Natural killer cell (primary cell): ENCODE data around the gene TANC1. TPM values are rescaled to one million over a fixed set of nuclear protein-coding genes. Genes with fewer than 3 reads are reported as not detected.
A peak's percentile ranks its signal among the peaks of the same experiment; 100 is the strongest.

Source experiments
- ATAC-seq, 3 donors: fragments of 150-1000 bp in 2 of 3; fragments of 200-7000 bp in 1 of 3; cut with Tn5 transposase; 1 replicate in 1 of 3; 2 replicates in 2 of 3; pipeline ENCODE4 v1.10.0; 2021; ENCODE audit warnings: mild to moderate bottlenecking in 2 of 3, moderate library complexity in 2 of 3
- DNase-seq, 2 donors: peaks; one replicate each; pipeline versions ENCODE4 v3.0.0 to v3.0.0-alpha.2; 2013 to 2021; ENCODE audit warnings: mixed read lengths in 1 of 2
- H3K27ac ChIP-seq: one replicate; pipeline ENCODE4 v1.5.1; 2013; ENCODE audit warnings: mild to moderate bottlenecking, low read length
- H3K27me3 ChIP-seq: one replicate; pipeline ENCODE4 v1.6.1; 2013; ENCODE audit warnings: low read length; ENCODE audit not compliant: control insufficient read depth, insufficient read depth
- H3K36me3 ChIP-seq: one replicate; pipeline ENCODE4 v1.6.1; 2013; ENCODE audit warnings: low read length; ENCODE audit not compliant: control insufficient read depth, insufficient read depth
- H3K4me1 ChIP-seq: one replicate; pipeline ENCODE4 v1.6.1; 2013; ENCODE audit warnings: low read length; ENCODE audit not compliant: control insufficient read depth, insufficient read depth
- H3K4me3 ChIP-seq: one replicate; pipeline ENCODE4 v1.5.1; 2013; ENCODE audit warnings: low read length
- H3K9me3 ChIP-seq: one replicate; pipeline ENCODE4 v1.6.1; 2013; ENCODE audit warnings: low read length; ENCODE audit not compliant: control insufficient read depth, insufficient read depth
- H3K27ac Mint-ChIP-seq, 2 donors: one replicate each; pipeline ENCODE4 v1.8.0; 2022; ENCODE audit warnings: mild to moderate bottlenecking in 2 of 2, mixed read lengths in 2 of 2, moderate library complexity in 1 of 2
- H3K27me3 Mint-ChIP-seq, 2 donors: one replicate each; pipeline ENCODE4 v1.8.0; 2022; ENCODE audit warnings: low read depth in 2 of 2, mixed read lengths in 2 of 2
- H3K36me3 Mint-ChIP-seq: one replicate; pipeline ENCODE4 v1.8.0; 2022; ENCODE audit warnings: mixed read lengths
- H3K4me1 Mint-ChIP-seq, 2 donors: one replicate each; pipeline ENCODE4 v1.8.0; 2022; ENCODE audit warnings: mixed read lengths in 2 of 2
- H3K4me3 Mint-ChIP-seq: one replicate; pipeline ENCODE4 v1.8.0; 2022; ENCODE audit warnings: mild to moderate bottlenecking, moderate library complexity, mixed read lengths
- H3K9me3 Mint-ChIP-seq, 2 donors: one replicate each; pipeline ENCODE4 v1.8.0; 2022; ENCODE audit warnings: mixed read lengths in 2 of 2
- CTCF ChIP-seq: fragments of 200-600 bp; IDR thresholded peaks from one replicate; pipeline ENCODE4 v1.8.0; 2022; ENCODE audit warnings: antibody characterized with exemption
- WGBS: methylation state at CpG from one replicate; pipeline ENCODE4 v1.1.7; 2013; ENCODE audit warnings: missing lambda C conversion rate; ENCODE audit not compliant: insufficient coverage; 5-methylcytosine and 5-hydroxymethylcytosine counted together
- intact Hi-C: fragments of 100-400 bp; cut with micrococcal nuclease; formaldehyde crosslinking; loops from one replicate; pipeline ENCODE4 v1.14.2; 2022
- total RNA-seq, 4 donors: library from RNA; stranded (reverse); fragments of 120-200 nt in 1 of 4; gene quantifications; one replicate each; pipeline versions ENCODE4 v1.2.3 to v1.2.4, GENCODE V29; 2013 to 2022

The TANC1 gene
- total RNA-seq, 3 donors from 2014 or later (not counting 1 experiment from before 2014, with no cell fraction given), result 0.82 to 4.2 (median 1.1) TPM

GRCh38 chr2:159169187-159169586 is 200.7 kb downstream of the TANC1 start:
- Mint-ChIP-seq H3K9me3 (no peaks in the 10 kb centered on the region), H3K36me3 (no peaks in the 10 kb centered on the region), H3K4me3 (no peak overlapping the region), H3K27me3 (no peaks in the 10 kb centered on the region), H3K27ac (no peak overlapping the region), H3K4me1 (peaks cover 5% of the 10 kb centered on the region in 2 donors)
- TF ChIP-seq CTCF, result no peak
- DNase-seq (no peak), ATAC-seq (no peak)
- Histone ChIP-seq H3K27me3 (no peaks in the 10 kb centered on the region), H3K9me3 (peaks cover 3% of the 10 kb centered on the region), H3K36me3 (no peaks in the 10 kb centered on the region), H3K4me3 (no peak overlapping the region), H3K4me1 (no peaks in the 10 kb centered on the region), H3K27ac (no peak overlapping the region)
- WGBS, result 96% methylated on average over 6 of the region's 6 CpGs
- intact Hi-C loops, result no loop called here

- DNase-seq, result no peak
- intact Hi-C loops, result no loop called here
- Histone ChIP-seq H3K27ac (no peak overlapping the region), H3K27me3 (no peaks in the 10 kb centered on the region), H3K9me3 (no peaks in the 10 kb centered on the region), H3K36me3 (no peaks in the 10 kb centered on the region), H3K4me3 (no peak overlapping the region), H3K4me1 (no peaks in the 10 kb centered on the region)
- Mint-ChIP-seq H3K27ac (no peak overlapping the region), H3K36me3 (no peaks in the 10 kb centered on the region), H3K27me3 (no peaks in the 10 kb centered on the region), H3K9me3 (no peaks in the 10 kb centered on the region), H3K4me3 (no peak overlapping the region), H3K4me1 (peaks cover 13 to 14% of the 10 kb centered on the region in 2 donors)
- 92% methylated on average over 3 of the region's 3 CpGs for WGBS
- no peak for ATAC-seq
- no peak for TF ChIP-seq CTCF
Observed at GRCh38 chr2:159172403-159172802, 204.0 kb downstream of the TANC1 start.

GRCh38 chr2:159174759-159175158 is 206.3 kb downstream of the TANC1 start:
- Mint-ChIP-seq H3K27me3 (no peaks in the 10 kb centered on the region), H3K4me1 (peaks cover 13 to 14% of the 10 kb centered on the region in 2 donors), H3K36me3 (no peaks in the 10 kb centered on the region), H3K27ac (peak overlapping the region in 1 of 2 donors; percentile 9), H3K9me3 (no peaks in the 10 kb centered on the region), H3K4me3 (no peak overlapping the region)
- DNase-seq (no peak), ATAC-seq (peak; percentile 34 to 49 (median 39))
- Histone ChIP-seq H3K27me3 (no peaks in the 10 kb centered on the region), H3K9me3 (no peaks in the 10 kb centered on the region), H3K36me3 (no peaks in the 10 kb centered on the region), H3K27ac (no peak overlapping the region), H3K4me1 (no peaks in the 10 kb centered on the region), H3K4me3 (no peak overlapping the region)
- WGBS, result 82% methylated on average over 9 of the region's 9 CpGs
- no peak for TF ChIP-seq CTCF
- intact Hi-C loops, result no loop called here

- no peaks in the 10 kb centered on the region for H3K27me3 Mint-ChIP-seq
- no peaks in the 10 kb centered on the region for H3K9me3 Mint-ChIP-seq
- WGBS, result 50% methylated on average over 2 of the region's 6 CpGs
- ATAC-seq, result peak; percentile 72 to 88 (median 79)
- no peaks in the 10 kb centered on the region for H3K36me3 ChIP-seq
- intact Hi-C loops, result no loop called here
- no peak overlapping the region for H3K4me3 ChIP-seq
- no peaks in the 10 kb centered on the region for H3K4me1 ChIP-seq
- peak overlapping the region in 1 of 2 donors; percentile 9 for H3K27ac Mint-ChIP-seq
- no peak overlapping the region for H3K27ac ChIP-seq
- no peaks in the 10 kb centered on the region for H3K27me3 ChIP-seq
- H3K9me3 ChIP-seq, result no peaks in the 10 kb centered on the region
- no peak overlapping the region for H3K4me3 Mint-ChIP-seq
- no peak for TF ChIP-seq CTCF
- DNase-seq, result peak in 1 of 2 donors; percentile 11
- no peaks in the 10 kb centered on the region for H3K36me3 Mint-ChIP-seq
- H3K4me1 Mint-ChIP-seq, result peaks cover 14 to 16% of the 10 kb centered on the region in 2 donors
Observed at GRCh38 chr2:159175182-159175581, 206.7 kb downstream of the TANC1 start.
